ENCODE data around the gene ABCC6.

The ABCC6 gene

DNA sequence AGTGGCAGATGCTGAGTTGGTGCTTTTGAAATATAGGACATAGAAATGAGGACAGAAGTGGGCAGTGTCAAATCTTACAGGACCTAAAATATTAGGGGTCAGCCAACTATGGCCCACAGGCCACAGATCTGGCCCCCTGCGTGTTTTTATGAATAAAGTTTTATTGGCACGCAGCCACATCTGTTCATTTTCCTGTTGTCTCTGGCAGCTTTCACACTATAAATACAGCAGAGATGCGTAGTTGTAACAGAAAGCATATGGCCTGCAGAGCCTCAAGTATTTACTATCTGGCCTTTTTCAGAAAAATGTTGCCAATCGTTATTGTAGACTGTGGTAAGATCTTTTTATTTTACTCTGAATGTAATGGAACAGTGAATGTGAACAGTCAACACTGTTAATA lies 82.8 kb downstream of the ABCC6 start:
- Histone ChIP-seq H3K4me3 (ENCODE audit: low read depth, low read length) (no peak overlapping the region), H3K27ac (ENCODE audit: low read depth, low read length) (no peak overlapping the region), H3K36me3 (ENCODE audit: control insufficient read depth, insufficient read depth, low read length) (peaks cover 81% of the 10 kb centered on the region), H3K9me3 (ENCODE audit: control insufficient read depth, insufficient read depth, low read length) (no peaks in the 10 kb centered on the region), H3K4me1 (ENCODE audit: control insufficient read depth, insufficient read depth, low read length) (no peaks in the 10 kb centered on the region), H3K27me3 (ENCODE audit: control insufficient read depth, insufficient read depth, low read length) (no peaks in the 10 kb centered on the region), H3K9ac (ENCODE audit: low read depth, low read length) (no peak overlapping the region)

DNA sequence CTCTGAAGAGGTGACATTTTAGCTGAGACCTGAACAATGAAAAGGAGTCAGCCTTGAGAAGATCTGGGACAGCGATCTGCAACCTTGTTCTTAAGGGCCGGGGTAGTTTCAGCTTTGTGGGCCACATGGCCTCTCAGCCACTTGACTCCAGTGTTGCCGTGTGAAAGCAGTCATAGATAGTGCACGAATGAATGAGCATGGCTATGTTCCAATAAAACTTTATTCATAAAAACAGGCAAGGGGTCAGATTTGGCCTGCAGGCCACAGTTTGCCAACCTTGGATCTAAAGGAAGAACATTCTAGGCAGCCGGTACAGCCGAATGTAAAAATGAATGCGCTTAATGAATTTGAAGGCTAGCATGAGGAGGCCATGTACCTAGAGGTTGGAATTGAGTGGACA lies 83.5 kb downstream of the ABCC6 start:
- Histone ChIP-seq H3K9ac (ENCODE audit: low read depth, low read length) (no peak overlapping the region), H3K27me3 (ENCODE audit: control insufficient read depth, insufficient read depth, low read length) (no peaks in the 10 kb centered on the region), H3K27ac (ENCODE audit: low read depth, low read length) (no peak overlapping the region), H3K9me3 (ENCODE audit: control insufficient read depth, insufficient read depth, low read length) (no peaks in the 10 kb centered on the region), H3K4me3 (ENCODE audit: low read depth, low read length) (no peak overlapping the region), H3K4me1 (ENCODE audit: control insufficient read depth, insufficient read depth, low read length) (no peaks in the 10 kb centered on the region), H3K36me3 (ENCODE audit: control insufficient read depth, insufficient read depth, low read length) (peaks cover 83% of the 10 kb centered on the region)

DNA sequence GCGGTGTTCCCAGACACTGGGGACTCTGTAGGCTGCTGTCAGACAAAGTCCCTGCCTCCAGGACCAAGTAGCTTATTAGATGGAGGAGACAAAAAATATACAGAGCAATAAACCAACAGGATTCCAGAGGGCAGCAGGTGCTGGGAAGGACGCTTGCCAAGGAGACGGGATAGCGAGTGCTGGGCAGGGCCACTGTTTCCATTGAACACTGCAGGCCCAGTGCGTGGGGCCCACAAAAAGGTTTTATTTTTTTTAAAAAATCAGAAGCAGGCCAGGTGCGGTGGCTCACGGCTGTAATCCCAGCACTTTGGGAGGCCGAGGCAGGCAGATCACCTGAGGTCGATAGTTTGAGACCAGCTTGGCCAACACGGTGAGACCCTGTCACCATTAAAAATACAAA lies 84.2 kb downstream of the ABCC6 start:
- H3K4me3 ChIP-seq (ENCODE audit: low read depth, low read length), result no peak overlapping the region
- no peak overlapping the region for H3K9ac ChIP-seq (ENCODE audit: low read depth, low read length)
- no peaks in the 10 kb centered on the region for H3K4me1 ChIP-seq (ENCODE audit: control insufficient read depth, insufficient read depth, low read length)
- no peaks in the 10 kb centered on the region for H3K9me3 ChIP-seq (ENCODE audit: control insufficient read depth, insufficient read depth, low read length)
- H3K27me3 ChIP-seq (ENCODE audit: control insufficient read depth, insufficient read depth, low read length), result no peaks in the 10 kb centered on the region
- peaks cover 85% of the 10 kb centered on the region for H3K36me3 ChIP-seq (ENCODE audit: control insufficient read depth, insufficient read depth, low read length)
- H3K27ac ChIP-seq (ENCODE audit: low read depth, low read length), result no peak overlapping the region

DNA sequence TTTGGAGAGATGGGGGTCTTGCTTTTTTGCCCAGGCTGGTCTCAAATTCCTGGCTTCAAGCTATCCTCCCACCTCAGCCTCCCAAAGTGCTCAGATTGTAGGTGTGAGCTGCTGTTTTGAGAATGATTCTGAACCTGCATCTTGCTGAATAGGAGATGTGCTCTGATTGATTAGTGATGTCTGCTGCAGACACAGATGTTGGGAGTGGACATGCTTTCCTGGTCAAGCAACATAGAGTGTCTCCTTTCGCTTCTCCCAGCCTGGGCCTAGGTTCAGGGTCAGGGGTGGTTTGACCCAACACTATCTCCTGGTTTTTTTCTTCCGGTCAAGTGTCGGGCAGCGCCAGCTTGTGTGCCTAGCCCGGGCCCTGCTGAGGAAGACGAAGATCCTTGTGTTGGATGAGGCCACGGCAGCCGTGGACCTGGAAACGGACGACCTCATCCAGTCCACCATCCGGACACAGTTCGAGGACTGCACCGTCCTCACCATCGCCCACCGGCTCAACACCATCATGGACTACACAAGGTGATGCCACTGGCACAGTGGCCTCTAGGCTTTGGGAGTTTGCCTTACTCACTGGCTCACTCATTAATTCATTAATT lies 85.2 kb downstream of the ABCC6 start:
- Histone ChIP-seq H3K9ac (ENCODE audit: low read depth, low read length) (no peak overlapping the region), H3K4me1 (ENCODE audit: control insufficient read depth, insufficient read depth, low read length) (no peaks in the 10 kb centered on the region), H3K27me3 (ENCODE audit: control insufficient read depth, insufficient read depth, low read length) (no peaks in the 10 kb centered on the region), H3K27ac (ENCODE audit: low read depth, low read length) (no peak overlapping the region), H3K4me3 (ENCODE audit: low read depth, low read length) (no peak overlapping the region), H3K9me3 (ENCODE audit: control insufficient read depth, insufficient read depth, low read length) (no peaks in the 10 kb centered on the region), H3K36me3 (ENCODE audit: control insufficient read depth, insufficient read depth, low read length) (peaks cover 89% of the 10 kb centered on the region)

DNA sequence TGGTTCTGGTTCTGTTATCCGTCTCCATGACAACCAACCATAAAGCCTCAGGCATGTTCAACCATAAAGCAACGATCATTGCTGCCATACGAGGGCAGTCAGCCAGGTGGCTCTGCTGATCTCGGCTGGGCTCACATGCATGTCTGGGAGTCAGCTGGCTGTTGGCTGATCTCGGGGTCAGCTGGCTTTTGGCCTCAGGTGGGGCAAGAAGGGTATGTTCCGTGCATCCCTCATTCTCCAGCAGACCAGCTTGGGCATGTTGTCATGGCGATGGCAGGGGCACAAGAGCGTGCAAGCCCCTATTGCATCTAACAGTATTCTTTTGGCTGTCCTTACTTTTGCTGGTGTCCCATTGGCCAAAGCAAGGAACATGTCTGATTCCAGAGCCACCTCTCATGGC lies 86.2 kb downstream of the ABCC6 start:
- Histone ChIP-seq H3K9ac (ENCODE audit: low read depth, low read length) (no peak overlapping the region), H3K4me3 (ENCODE audit: low read depth, low read length) (no peak overlapping the region), H3K36me3 (ENCODE audit: control insufficient read depth, insufficient read depth, low read length) (peaks cover 93% of the 10 kb centered on the region), H3K27me3 (ENCODE audit: control insufficient read depth, insufficient read depth, low read length) (no peaks in the 10 kb centered on the region), H3K4me1 (ENCODE audit: control insufficient read depth, insufficient read depth, low read length) (no peaks in the 10 kb centered on the region), H3K27ac (ENCODE audit: low read depth, low read length) (no peak overlapping the region), H3K9me3 (ENCODE audit: control insufficient read depth, insufficient read depth, low read length) (no peaks in the 10 kb centered on the region)

DNA sequence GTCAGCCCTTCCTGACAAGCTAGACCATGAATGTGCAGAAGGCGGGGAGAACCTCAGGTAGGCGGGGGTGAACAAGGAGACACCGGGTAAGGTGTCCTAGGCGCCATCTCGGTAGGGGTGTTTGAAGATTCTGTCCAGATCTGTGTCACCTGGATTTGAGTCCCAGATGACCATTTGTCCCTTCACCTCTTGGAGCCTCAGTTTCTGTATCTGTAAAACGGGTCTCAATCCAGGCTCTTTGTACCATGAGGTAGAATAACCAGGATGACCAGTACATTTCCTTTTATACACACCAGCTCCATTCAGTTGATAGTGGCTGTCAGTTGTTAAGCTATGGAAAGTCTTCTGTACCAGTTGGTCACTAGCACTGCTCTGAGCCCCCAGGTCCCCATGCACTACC lies 86.7 kb downstream of the ABCC6 start:
- Histone ChIP-seq H3K4me3 (ENCODE audit: low read depth, low read length) (no peak overlapping the region), H3K27ac (ENCODE audit: low read depth, low read length) (no peak overlapping the region), H3K9ac (ENCODE audit: low read depth, low read length) (no peak overlapping the region), H3K36me3 (ENCODE audit: control insufficient read depth, insufficient read depth, low read length) (peaks cover 93% of the 10 kb centered on the region), H3K27me3 (ENCODE audit: control insufficient read depth, insufficient read depth, low read length) (no peaks in the 10 kb centered on the region), H3K9me3 (ENCODE audit: control insufficient read depth, insufficient read depth, low read length) (no peaks in the 10 kb centered on the region), H3K4me1 (ENCODE audit: control insufficient read depth, insufficient read depth, low read length) (no peaks in the 10 kb centered on the region)

DNA sequence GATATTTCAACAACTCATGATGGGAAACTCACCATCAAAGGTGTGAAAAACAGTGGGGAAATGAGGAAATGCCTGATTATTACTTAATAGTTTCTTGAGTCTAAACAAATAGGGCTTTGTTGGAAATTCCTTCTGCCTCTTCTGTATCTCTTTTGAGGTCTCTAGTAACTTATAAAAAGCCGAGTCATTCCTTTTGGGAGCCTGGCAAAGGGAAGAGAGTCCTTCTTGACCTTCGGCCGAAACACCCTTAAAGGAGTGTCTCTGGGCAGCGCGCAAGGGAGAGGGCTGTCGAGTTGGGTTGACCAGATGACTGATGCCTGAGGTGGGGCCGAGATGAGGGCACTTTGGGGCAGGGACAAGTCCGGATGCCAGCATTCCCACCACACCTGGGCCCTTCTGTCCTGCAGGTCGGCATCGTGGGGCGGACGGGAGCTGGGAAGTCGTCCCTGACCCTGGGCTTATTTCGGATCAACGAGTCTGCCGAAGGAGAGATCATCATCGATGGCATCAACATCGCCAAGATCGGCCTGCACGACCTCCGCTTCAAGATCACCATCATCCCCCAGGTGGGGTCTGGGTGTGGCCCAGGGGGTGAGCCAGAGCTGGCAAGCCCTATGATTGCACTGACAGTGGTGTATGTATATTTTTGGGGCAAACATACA lies 89.2 kb downstream of the ABCC6 start:
- Histone ChIP-seq H3K9me3 (ENCODE audit: control insufficient read depth, insufficient read depth, low read length) (no peaks in the 10 kb centered on the region), H3K4me3 (ENCODE audit: low read depth, low read length) (no peak overlapping the region), H3K36me3 (ENCODE audit: control insufficient read depth, insufficient read depth, low read length) (peaks cover 94% of the 10 kb centered on the region), H3K27ac (ENCODE audit: low read depth, low read length) (no peak overlapping the region), H3K9ac (ENCODE audit: low read depth, low read length) (no peak overlapping the region), H3K4me1 (ENCODE audit: control insufficient read depth, insufficient read depth, low read length) (no peaks in the 10 kb centered on the region), H3K27me3 (ENCODE audit: control insufficient read depth, insufficient read depth, low read length) (no peaks in the 10 kb centered on the region)

DNA sequence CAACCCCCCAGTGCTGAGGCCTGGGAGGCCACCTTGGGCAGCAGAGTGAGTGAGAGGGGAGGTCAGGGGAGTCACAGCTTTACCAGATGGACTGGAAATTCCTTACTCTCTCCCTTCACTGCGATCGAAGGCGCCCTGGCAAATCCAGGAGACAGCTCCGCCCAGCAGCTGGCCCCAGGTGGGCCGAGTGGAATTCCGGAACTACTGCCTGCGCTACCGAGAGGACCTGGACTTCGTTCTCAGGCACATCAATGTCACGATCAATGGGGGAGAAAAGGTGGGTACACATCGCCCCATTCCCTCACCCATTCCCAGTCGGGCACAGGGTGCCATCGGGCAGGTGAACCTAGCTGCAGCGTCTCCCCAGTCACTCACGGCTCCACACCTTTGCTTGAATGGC lies 91.6 kb downstream of the ABCC6 start:
- H3K27me3 ChIP-seq (ENCODE audit: control insufficient read depth, insufficient read depth, low read length), result no peaks in the 10 kb centered on the region
- H3K4me1 ChIP-seq (ENCODE audit: control insufficient read depth, insufficient read depth, low read length), result no peaks in the 10 kb centered on the region
- peaks cover 87% of the 10 kb centered on the region for H3K36me3 ChIP-seq (ENCODE audit: control insufficient read depth, insufficient read depth, low read length)
- no peak overlapping the region for H3K4me3 ChIP-seq (ENCODE audit: low read depth, low read length)
- H3K27ac ChIP-seq (ENCODE audit: low read depth, low read length), result no peak overlapping the region
- no peak overlapping the region for H3K9ac ChIP-seq (ENCODE audit: low read depth, low read length)
- no peaks in the 10 kb centered on the region for H3K9me3 ChIP-seq (ENCODE audit: control insufficient read depth, insufficient read depth, low read length)

DNA sequence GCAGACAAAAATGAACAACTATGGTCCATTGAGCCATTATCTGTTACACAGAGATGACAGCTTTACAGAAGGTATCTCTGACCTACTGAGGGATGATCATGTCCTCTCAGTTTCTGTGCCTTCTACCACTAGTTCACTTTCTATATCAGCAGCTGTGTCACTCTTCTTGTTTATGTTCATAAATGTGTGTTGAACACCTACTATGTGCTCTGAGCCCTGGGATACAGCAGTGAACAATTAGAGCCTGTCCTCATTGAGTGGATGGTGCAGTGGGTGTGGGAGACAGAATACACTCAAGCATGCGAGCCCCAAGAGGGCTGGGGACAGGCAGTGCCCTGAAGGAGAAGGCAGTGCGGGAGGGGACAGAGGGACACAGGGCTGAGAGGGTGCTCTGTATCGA lies 92.1 kb downstream of the ABCC6 start:
- H3K9ac ChIP-seq (ENCODE audit: low read depth, low read length), result no peak overlapping the region
- no peaks in the 10 kb centered on the region for H3K27me3 ChIP-seq (ENCODE audit: control insufficient read depth, insufficient read depth, low read length)
- no peak overlapping the region for H3K4me3 ChIP-seq (ENCODE audit: low read depth, low read length)
- no peaks in the 10 kb centered on the region for H3K9me3 ChIP-seq (ENCODE audit: control insufficient read depth, insufficient read depth, low read length)
- no peaks in the 10 kb centered on the region for H3K4me1 ChIP-seq (ENCODE audit: control insufficient read depth, insufficient read depth, low read length)
- H3K27ac ChIP-seq (ENCODE audit: low read depth, low read length), result no peak overlapping the region
- peaks cover 84% of the 10 kb centered on the region for H3K36me3 ChIP-seq (ENCODE audit: control insufficient read depth, insufficient read depth, low read length)

DNA sequence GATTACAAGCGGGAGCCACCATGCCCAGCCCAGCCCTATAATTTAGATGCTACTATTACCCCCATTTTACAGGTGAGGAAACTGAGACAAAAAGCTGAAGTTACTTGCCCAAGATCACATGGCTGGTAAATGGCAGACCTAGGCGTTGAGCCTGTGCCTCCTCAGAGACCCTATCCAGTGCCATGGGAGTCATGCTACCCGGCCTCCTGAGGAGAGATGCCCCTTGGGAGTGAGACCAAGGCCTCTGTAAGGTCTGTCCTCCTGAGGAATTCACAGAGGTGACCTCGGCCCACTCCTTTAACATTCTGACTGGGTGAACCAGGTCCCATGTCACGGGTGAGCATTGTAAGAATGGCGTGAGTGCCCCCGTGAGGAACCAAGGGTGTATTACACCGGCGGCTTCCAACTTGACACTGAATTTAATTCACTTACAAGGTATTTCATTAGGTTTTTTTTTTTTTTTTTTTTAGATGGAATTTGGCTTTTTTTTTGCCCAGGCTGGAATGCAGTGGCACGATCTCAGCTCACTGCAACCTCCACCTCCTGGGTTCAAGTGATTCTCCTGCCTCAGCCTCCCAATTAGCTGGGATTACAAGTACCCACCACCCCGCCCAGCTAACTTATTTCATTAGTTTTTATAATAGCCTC lies 95.7 kb downstream of the ABCC6 start:
- Histone ChIP-seq H3K4me3 (ENCODE audit: low read depth, low read length) (no peak overlapping the region), H3K9me3 (ENCODE audit: control insufficient read depth, insufficient read depth, low read length) (no peaks in the 10 kb centered on the region; the same call in 1 of the 2 replicates), H3K4me1 (ENCODE audit: control insufficient read depth, insufficient read depth, low read length) (no peaks in the 10 kb centered on the region), H3K9ac (ENCODE audit: low read depth, low read length) (no peak overlapping the region), H3K27ac (ENCODE audit: low read depth, low read length) (no peak overlapping the region), H3K27me3 (ENCODE audit: control insufficient read depth, insufficient read depth, low read length) (no peaks in the 10 kb centered on the region), H3K36me3 (ENCODE audit: control insufficient read depth, insufficient read depth, low read length) (peaks cover 77% of the 10 kb centered on the region)

DNA sequence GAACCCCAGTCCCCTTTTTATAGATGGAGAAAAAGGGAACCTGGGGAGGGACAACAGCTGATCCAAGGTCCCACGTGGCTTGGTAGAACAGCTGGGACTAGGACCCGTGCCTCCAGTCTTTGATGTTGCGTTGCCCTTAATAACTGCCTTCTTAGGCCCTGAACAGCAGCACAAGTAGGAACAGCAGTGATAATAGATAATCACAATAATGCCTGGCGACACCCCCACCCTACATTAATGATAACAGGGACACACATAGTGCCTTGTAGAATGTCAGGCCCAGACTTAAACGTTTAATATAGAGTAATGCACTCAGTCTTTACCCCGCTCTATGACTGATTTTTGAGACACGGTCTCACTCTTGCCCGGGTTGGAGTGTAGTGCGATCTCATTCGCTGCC lies 96.4 kb downstream of the ABCC6 start:
- no peaks in the 10 kb centered on the region for H3K27me3 ChIP-seq (ENCODE audit: control insufficient read depth, insufficient read depth, low read length)
- no peak overlapping the region for H3K4me3 ChIP-seq (ENCODE audit: low read depth, low read length)
- no peaks in the 10 kb centered on the region for H3K4me1 ChIP-seq (ENCODE audit: control insufficient read depth, insufficient read depth, low read length)
- no peak overlapping the region for H3K9ac ChIP-seq (ENCODE audit: low read depth, low read length)
- no peak overlapping the region for H3K27ac ChIP-seq (ENCODE audit: low read depth, low read length)
- H3K9me3 ChIP-seq (ENCODE audit: control insufficient read depth, insufficient read depth, low read length), result no peaks in the 10 kb centered on the region; the same call in 1 of the 2 replicates
- H3K36me3 ChIP-seq (ENCODE audit: control insufficient read depth, insufficient read depth, low read length), result peaks cover 80% of the 10 kb centered on the region
